Omental fat pad (tissue), 4 donors: Measurements from ENCODE around the gene CASP5. TPM values are rescaled to one million over a fixed set of nuclear protein-coding genes. Genes with fewer than 3 reads are reported as not detected.

Experiments used
- ATAC-seq: fragments of 150-250 bp; one replicate; pipeline ENCODE4 v1.9.1; 2016; ENCODE audit warnings: mild to moderate bottlenecking, moderate library complexity; ENCODE audit not compliant: low FRiP score
- DNase-seq: peaks from one replicate; pipeline ENCODE4 v3.0.0-alpha.2; 2019; ENCODE audit warnings: low spot score
- total RNA-seq, 4 donors: library from RNA; depleted of rRNA; stranded (reverse); fragments of >200 nt; gene quantifications; one replicate each; pipeline ENCODE4 v1.1.0, GENCODE V29; 2016
- TF ChIP-seq, protein P1 (sequence below), 3 donors: fragments of 450-650 bp; IDR thresholded peaks; one replicate each; pipeline ENCODE4 v1.5.1; 2016 to 2017; ENCODE audit warnings: antibody characterized with exemption in 3 of 3, mild to moderate bottlenecking in 3 of 3, moderate library complexity in 2 of 3

The CASP5 gene
- total RNA-seq, 4 donors from 2014 or later: 0.72 to 3.9 TPM; not detected in 2

GRCh38 chr11:104967534-104968354, 55.2 kb downstream of the CASP5 start:
- DNase-seq (no peak), ATAC-seq (no peak)
- TF ChIP-seq, protein P1, sequence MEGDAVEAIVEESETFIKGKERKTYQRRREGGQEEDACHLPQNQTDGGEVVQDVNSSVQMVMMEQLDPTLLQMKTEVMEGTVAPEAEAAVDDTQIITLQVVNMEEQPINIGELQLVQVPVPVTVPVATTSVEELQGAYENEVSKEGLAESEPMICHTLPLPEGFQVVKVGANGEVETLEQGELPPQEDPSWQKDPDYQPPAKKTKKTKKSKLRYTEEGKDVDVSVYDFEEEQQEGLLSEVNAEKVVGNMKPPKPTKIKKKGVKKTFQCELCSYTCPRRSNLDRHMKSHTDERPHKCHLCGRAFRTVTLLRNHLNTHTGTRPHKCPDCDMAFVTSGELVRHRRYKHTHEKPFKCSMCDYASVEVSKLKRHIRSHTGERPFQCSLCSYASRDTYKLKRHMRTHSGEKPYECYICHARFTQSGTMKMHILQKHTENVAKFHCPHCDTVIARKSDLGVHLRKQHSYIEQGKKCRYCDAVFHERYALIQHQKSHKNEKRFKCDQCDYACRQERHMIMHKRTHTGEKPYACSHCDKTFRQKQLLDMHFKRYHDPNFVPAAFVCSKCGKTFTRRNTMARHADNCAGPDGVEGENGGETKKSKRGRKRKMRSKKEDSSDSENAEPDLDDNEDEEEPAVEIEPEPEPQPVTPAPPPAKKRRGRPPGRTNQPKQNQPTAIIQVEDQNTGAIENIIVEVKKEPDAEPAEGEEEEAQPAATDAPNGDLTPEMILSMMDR (IDR thresholded peaks at IDR 0.05): no peak

- DNase-seq: no peak
- TF ChIP-seq, protein P1 (IDR thresholded peaks at IDR 0.05): no peak
- ATAC-seq: no peak
Observed at GRCh38 chr11:104965735-104966134, 57.2 kb downstream of the CASP5 start.

DNA sequence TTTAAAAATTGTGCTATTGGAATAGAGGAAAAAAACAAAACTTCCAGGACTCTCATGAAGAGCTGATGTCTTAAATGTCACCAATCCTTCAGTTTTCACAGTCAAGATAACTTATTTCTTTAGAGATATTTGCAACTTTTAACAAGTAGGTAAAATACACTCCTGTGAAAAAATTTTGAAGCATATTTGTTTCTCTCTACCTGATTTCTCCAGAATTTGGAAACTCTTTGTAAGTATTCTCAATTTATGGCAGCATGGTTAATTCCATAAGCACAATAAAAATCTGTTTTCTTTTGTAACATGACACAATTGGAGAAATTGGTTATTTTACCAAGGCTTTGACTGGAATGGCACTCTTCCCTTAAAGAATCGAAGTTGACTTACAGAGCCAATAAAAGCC, 58.7 kb downstream of the CASP5 start:
- DNase-seq: no peak
- ATAC-seq: no peak
- TF ChIP-seq, protein P1 (IDR thresholded peaks at IDR 0.05): no peak

- TF ChIP-seq, protein P1 (IDR thresholded peaks at IDR 0.05): no peak
- no peak for ATAC-seq
Observed at GRCh38 chr11:104962852-104963251, 60.1 kb downstream of the CASP5 start.

GRCh38 chr11:104957280-104957679, 65.7 kb downstream of the CASP5 start:
- DNase-seq (no peak), ATAC-seq (no peak)
- TF ChIP-seq, protein P1 (IDR thresholded peaks at IDR 0.05): no peak

More at GRCh38 chr11:104962852-104963251, 60.1 kb downstream of the CASP5 start:
- DNase-seq: no peak

GRCh38 chr11:104956528-104956927, 66.4 kb downstream of the CASP5 start:
- ATAC-seq (peak; percentile 57), DNase-seq (no peak)
- TF ChIP-seq, protein P1 (IDR thresholded peaks at IDR 0.05): no peak

DNA sequence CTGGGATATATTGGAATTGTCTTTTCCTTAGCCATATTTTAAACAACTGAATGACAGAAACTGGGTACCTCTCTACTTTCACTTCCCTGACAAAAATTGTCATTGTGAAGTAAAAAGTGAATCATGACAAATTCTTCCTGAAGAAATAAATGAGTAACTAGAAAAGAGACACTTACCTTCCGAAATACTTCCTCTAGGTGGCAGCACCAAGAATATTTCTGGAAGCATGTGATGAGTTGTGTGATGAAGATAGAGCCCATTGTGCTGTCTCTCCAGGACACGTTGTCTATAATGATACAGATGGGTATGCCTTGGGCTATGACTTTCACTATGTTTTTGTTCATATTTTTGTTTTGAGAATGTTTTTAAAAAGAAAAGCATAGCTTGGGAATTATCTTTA, 76.1 kb downstream of the CASP5 start:
- TF ChIP-seq, protein P1 (IDR thresholded peaks at IDR 0.05): no peak
- DNase-seq: no peak
- no peak for ATAC-seq
